K562 (cell line): Measurements from ENCODE around the gene ATP13A2. TPM values are rescaled to one million over a fixed set of nuclear protein-coding genes. Genes with fewer than 3 reads are reported as not detected.

Experiments used
- ATF7 ChIP-seq: fragments of 450-650 bp; IDR thresholded peaks from 2 replicates; pipeline ENCODE4 v1.7.1; 2014; ENCODE audit warnings: mild to moderate bottlenecking, moderate library complexity
- CCNT2 ChIP-seq: IDR thresholded peaks from 2 replicates; pipeline ENCODE4 v1.6.1; 2011; ENCODE audit warnings: borderline replicate concordance, low read depth, mild to moderate bottlenecking, moderate library complexity, mixed read lengths, low read length; ENCODE audit not compliant: insufficient read length; ENCODE audit errors: extremely low read depth
- CREM ChIP-seq: IDR thresholded peaks from 2 replicates; pipeline ENCODE4 v1.6.1; 2014; ENCODE audit warnings: antibody characterized with exemption, low read depth
- CXXC5 ChIP-seq: fragments of 250-450 bp; sonication (Bioruptor Pico); IDR thresholded peaks from 2 replicates; pipeline ENCODE4 v1.8.0; 2022; ENCODE audit warnings: inconsistent platforms, mild to moderate bottlenecking, moderate library complexity
- EGR1 ChIP-seq: fragments of 450-650 bp; conservative IDR thresholded peaks from 2 replicates; pipeline ENCODE4 v1.6.1; 2017; ENCODE audit warnings: mild to moderate bottlenecking
- ELF4 ChIP-seq: fragments of 450-650 bp; formaldehyde crosslinking; IDR thresholded peaks from 2 replicates; pipeline ENCODE4 v1.4.0; 2022; ENCODE audit warnings: missing genetic modification characterization
- EWSR1 ChIP-seq: fragments of 450-650 bp; IDR thresholded peaks from 2 replicates; pipeline ENCODE4 v1.6.1; 2018; ENCODE audit warnings: borderline replicate concordance, mild to moderate bottlenecking, low read depth, moderate library complexity; ENCODE audit not compliant: partially characterized antibody
- MTA3 ChIP-seq: fragments of 450-650 bp; formaldehyde crosslinking; IDR thresholded peaks from 2 replicates; pipeline ENCODE4 v1.6.1; 2017; ENCODE audit warnings: mild to moderate bottlenecking, borderline replicate concordance
- NR2C2 ChIP-seq, 2 experiments: fragments of 200-800 bp in 1 of 2; sonication (Bioruptor generic) in 1 of 2; sonication (generic) in 1 of 2; formaldehyde crosslinking in 1 of 2; IDR thresholded peaks; 2 replicates each; pipeline versions ENCODE4 v1.6.1 to v1.8.0; 2016 to 2022; ENCODE audit warnings: mild to moderate bottlenecking in 1 of 2, missing compliant biosample characterization in 1 of 2, missing genetic modification characterization in 1 of 2, missing genetic modification reagents in 1 of 2
- PCBP1 ChIP-seq: fragments of 200-400 bp; formaldehyde crosslinking; IDR thresholded peaks from 2 replicates; pipeline ENCODE4 v1.6.1; 2018; ENCODE audit warnings: mild to moderate bottlenecking, low read depth, low read length; ENCODE audit not compliant: poor library complexity, severe bottlenecking
- RBBP5 ChIP-seq: fragments of 200-600 bp; sonication (generic); IDR thresholded peaks from 2 replicates; pipeline ENCODE4 v1.6.1; 2012; ENCODE audit warnings: borderline replicate concordance, mild to moderate bottlenecking, low read length, control low read depth, inconsistent platforms; ENCODE audit not compliant: insufficient read depth, poor library complexity, severe bottlenecking
- SIN3B ChIP-seq: fragments of 450-650 bp; IDR thresholded peaks from 2 replicates; pipeline ENCODE4 v1.6.1; 2017; ENCODE audit warnings: low read depth, mild to moderate bottlenecking, moderate library complexity
- SIX5 ChIP-seq, 2 experiments: IDR thresholded peaks; 2 replicates each; pipeline ENCODE4 v1.6.1; 2011; ENCODE audit warnings: low read length in 2 of 2, borderline replicate concordance in 1 of 2, low read depth in 1 of 2, mild to moderate bottlenecking in 1 of 2, moderate library complexity in 1 of 2; ENCODE audit not compliant: insufficient read depth in 1 of 2
- SMAD4 ChIP-seq: fragments of 250-450 bp; sonication (Bioruptor Pico); conservative IDR thresholded peaks from 2 replicates; pipeline ENCODE4 v1.8.0; 2021; ENCODE audit warnings: inconsistent platforms, mild to moderate bottlenecking, moderate library complexity
- SP1 ChIP-seq: sonication (generic); formaldehyde crosslinking; IDR thresholded peaks from 2 replicates; pipeline ENCODE4 v1.8.1; 2022; ENCODE audit warnings: mild to moderate bottlenecking, missing genetic modification reagents
- ZNF583 ChIP-seq: fragments of 250-450 bp; sonication (Bioruptor Pico); IDR thresholded peaks from 2 replicates; pipeline ENCODE4 v1.4.0; 2020
- polyA plus RNA-seq, 8 experiments: library from polyadenylated mRNA; depleted of rRNA in 4 of 8; stranded (reverse) in 5 of 8; unstranded in 3 of 8; fragments of >200 nt; fragmentation: Nextera tagmentation in 2 of 8; fragmentation: Illumina TruSeq in 1 of 8; extraction: Ambion mirVana in 2 of 8; extraction: Trizol in 1 of 8; gene quantifications; 2 replicates each; pipeline versions ENCODE4 v1.2.1 to v1.2.3, GENCODE V29; 2011 to 2014; ENCODE audit warnings: inconsistent platforms in 1 of 8, missing spikeins in 1 of 8
- total RNA-seq, 7 experiments: library from RNA; depleted of rRNA in 6 of 7; stranded (reverse); fragments of >200 nt in 6 of 7; fragmentation: Illumina TruSeq in 2 of 7; extraction: Trizol in 2 of 7; gene quantifications; 2 replicates each; pipeline versions ENCODE4 v1.2.1 to v1.2.3, GENCODE V29; 2011 to 2021; ENCODE audit warnings: low replicate concordance in 1 of 7
- TF ChIP-seq, protein P1 (sequence below): sonication (generic); formaldehyde crosslinking; IDR thresholded peaks from 2 replicates; pipeline ENCODE4 v1.8.1; 2023; ENCODE audit warnings: mild to moderate bottlenecking, missing genetic modification reagents
- TF ChIP-seq, protein P2 (sequence below): sonication (generic); formaldehyde crosslinking; IDR thresholded peaks from 2 replicates; pipeline ENCODE4 v1.9.0; 2022; ENCODE audit warnings: mild to moderate bottlenecking, missing genetic modification reagents
- TF ChIP-seq, protein P3 (sequence below): fragments of 200-800 bp; sonication (Bioruptor generic); IDR thresholded peaks from 2 replicates; pipeline ENCODE4 v1.6.1; 2017; ENCODE audit warnings: missing genetic modification characterization, missing compliant biosample characterization

ATP13A2 gene
- total and polyA plus RNA-seq, 9 of the 15 experiments (the other 6 are each of a cell fraction or from before 2014, with no cell fraction given) = 0.36 to 56.3 (median 16.3) TPM

DNA sequence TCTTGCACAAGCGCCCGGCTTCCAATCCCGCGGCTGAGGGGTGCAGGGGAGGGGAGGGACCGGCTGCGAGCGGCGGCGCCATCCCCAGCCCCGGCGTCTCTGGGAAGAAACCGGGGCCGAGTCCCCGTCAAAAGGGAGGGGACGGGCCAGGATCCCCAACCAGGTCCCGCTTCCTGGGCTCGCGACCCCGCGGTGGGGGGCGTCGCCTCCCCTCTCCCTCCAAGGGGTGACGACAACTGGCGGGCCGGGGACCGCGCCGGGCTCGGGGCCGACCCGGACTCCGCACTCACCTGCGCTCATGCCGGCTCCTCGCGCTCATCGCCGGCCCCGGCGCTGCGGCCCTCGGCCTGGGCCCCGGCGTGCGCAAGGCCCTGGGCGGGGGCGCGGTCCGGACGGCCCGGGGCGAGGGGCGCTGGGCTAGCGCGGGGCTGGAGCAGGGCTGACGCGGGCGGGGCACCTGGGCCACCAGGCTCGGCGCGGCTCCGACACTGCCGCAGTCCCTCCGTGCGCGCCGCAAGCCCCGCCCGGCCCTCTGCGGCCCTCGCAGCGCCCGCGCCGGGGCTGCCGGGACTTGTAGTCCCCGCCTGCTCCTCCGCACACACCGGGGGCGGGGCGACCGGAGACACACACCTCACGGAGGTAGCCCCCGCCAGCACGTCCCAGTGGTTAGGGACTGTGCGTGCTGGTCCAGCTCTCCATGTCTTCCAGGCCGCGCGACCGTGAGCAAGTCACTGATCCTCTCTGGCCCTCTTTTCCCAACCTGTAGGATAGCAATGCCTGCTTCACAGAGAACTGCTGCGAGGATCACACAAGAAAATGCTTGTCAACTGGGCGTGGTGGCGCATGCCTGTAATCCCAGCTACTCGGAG, at the start of gene ATP13A2 (continued):
- TF ChIP-seq, protein P1, sequence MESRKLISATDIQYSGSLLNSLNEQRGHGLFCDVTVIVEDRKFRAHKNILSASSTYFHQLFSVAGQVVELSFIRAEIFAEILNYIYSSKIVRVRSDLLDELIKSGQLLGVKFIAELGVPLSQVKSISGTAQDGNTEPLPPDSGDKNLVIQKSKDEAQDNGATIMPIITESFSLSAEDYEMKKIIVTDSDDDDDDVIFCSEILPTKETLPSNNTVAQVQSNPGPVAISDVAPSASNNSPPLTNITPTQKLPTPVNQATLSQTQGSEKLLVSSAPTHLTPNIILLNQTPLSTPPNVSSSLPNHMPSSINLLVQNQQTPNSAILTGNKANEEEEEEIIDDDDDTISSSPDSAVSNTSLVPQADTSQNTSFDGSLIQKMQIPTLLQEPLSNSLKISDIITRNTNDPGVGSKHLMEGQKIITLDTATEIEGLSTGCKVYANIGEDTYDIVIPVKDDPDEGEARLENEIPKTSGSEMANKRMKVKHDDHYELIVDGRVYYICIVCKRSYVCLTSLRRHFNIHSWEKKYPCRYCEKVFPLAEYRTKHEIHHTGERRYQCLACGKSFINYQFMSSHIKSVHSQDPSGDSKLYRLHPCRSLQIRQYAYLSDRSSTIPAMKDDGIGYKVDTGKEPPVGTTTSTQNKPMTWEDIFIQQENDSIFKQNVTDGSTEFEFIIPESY (CRISPR knock-in tag) = 0 out of 2 replicates have a peak, but pooled peaks have one; percentile 27
- TF ChIP-seq CCNT2 (peak; percentile 74), MTA3 (peak; percentile 64; the same call in 1 of the 2 replicates), SMAD4 (CRISPR knock-in tag) (peak; percentile 28; the same call in 1 of the 2 replicates), EGR1 (peak; percentile 80), RBBP5 (peak; percentile 24), SP1 (peak; percentile 83), NR2C2 (CRISPR knock-in tag; IDR thresholded peaks at IDR 0.05) (peak; percentile 69), NR2C2 (tag; IDR thresholded peaks at IDR 0.05) (peak; percentile 60; the same call in 1 of the 2 replicates), CREM (peak; percentile 89), ATF7 (peak; percentile 55), EWSR1 (no peak), ZNF583 (CRISPR knock-in tag) (0 out of 2 replicates have a peak, but pooled peaks have one; percentile 13), PCBP1 (peak; percentile 16), CXXC5 (peak; percentile 99), SIN3B (peak; percentile 64; the same call in 1 of the 2 replicates), SIX5 (IDR thresholded peaks at IDR 0.05; ENCODE audit: borderline replicate concordance in 1 of 2, insufficient read depth in 1 of 2, low read depth in 1 of 2, low read length in 2 of 2) (peak; percentile 86 to 88), ELF4 (CRISPR knock-in tag) (no peak)
- TF ChIP-seq, protein P2, sequence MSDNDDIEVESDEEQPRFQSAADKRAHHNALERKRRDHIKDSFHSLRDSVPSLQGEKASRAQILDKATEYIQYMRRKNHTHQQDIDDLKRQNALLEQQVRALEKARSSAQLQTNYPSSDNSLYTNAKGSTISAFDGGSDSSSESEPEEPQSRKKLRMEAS (CRISPR knock-in tag) = 0 out of 2 replicates have a peak, but pooled peaks have one; percentile 27
- TF ChIP-seq, protein P3, sequence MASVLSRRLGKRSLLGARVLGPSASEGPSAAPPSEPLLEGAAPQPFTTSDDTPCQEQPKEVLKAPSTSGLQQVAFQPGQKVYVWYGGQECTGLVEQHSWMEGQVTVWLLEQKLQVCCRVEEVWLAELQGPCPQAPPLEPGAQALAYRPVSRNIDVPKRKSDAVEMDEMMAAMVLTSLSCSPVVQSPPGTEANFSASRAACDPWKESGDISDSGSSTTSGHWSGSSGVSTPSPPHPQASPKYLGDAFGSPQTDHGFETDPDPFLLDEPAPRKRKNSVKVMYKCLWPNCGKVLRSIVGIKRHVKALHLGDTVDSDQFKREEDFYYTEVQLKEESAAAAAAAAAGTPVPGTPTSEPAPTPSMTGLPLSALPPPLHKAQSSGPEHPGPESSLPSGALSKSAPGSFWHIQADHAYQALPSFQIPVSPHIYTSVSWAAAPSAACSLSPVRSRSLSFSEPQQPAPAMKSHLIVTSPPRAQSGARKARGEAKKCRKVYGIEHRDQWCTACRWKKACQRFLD (CRISPR knock-in tag) = peak; percentile 49; the same call in 1 of the 2 replicates
